T-helper 1 cell (primary cell): ENCODE results near the gene EIF4E2.

ENCODE experiments used
- DNase-seq, 5 donors: peaks; one replicate each; pipeline ENCODE4 v3.0.0-alpha.2; 2012 to 2020

Gene EIF4E2

GRCh38 chr2:232603283-232603682 is 52.8 kb downstream of the EIF4E2 start:
- DNase-seq = no peak

- DNase-seq = no peak
These were observed 54.0 kb downstream of the EIF4E2 start for GRCh38 chr2:232604535-232604934.

GRCh38 chr2:232607011-232607410 is 56.5 kb downstream of the EIF4E2 start:
- DNase-seq = no peak

GRCh38 chr2:232609607-232610006 is 59.1 kb downstream of the EIF4E2 start:
- DNase-seq = no peak

- DNase-seq = no peak
These were observed 59.6 kb downstream of the EIF4E2 start for GRCh38 chr2:232610081-232610480.

DNA sequence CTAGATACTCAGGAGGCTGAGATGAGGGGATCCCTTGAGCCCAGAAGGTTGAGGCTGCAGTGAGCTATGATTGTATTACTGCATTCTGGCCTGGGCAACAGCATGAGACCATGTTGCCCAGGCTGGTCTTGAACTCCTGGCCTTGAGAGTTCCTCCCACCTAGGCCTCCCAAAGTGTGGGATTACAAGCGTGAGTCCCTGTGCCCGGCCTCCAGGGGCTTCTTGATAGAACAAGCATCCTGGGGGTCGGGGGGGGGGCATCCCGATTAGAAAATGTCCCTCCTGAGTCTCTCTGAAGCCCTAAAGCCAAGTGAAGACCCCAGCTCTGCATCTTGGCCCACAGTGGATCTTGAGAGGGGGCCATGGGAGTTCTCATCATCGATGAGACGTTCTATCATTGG is 60.6 kb downstream of the EIF4E2 start:
- no peak for DNase-seq

DNA sequence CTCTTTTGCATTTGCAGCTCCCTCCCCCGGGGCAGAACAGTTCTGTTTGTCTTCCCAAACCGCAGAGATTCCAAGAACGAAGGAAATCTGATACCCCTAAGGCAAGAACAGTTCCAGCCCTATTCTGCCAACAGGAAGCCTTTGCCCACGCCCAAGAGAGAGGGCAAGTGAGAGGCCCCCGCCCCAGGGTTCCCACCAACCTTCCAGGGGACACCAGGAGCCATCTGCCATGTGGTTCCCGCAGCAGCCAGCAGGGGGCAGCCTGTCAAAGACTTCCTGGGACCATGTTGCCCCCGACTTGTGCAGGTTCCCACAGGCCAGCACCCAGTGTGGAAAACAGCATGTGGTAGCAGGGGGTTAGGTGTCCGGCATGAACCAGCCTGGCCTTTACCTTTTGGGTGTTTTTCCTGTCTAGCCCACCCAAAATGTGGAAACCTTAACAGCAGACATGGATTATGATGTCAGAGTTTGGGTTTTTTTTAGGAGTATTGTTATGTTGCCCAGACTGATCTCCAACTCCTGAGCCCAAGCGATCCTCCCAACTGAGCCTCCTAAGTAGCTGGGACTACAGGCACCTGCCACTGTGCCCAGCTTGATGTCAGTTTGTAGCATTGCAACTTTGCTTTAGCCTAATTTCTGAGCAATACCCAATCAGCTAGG is 61.2 kb downstream of the EIF4E2 start:
- peak; percentile 33 to 65 (median 43) for DNase-seq

DNA sequence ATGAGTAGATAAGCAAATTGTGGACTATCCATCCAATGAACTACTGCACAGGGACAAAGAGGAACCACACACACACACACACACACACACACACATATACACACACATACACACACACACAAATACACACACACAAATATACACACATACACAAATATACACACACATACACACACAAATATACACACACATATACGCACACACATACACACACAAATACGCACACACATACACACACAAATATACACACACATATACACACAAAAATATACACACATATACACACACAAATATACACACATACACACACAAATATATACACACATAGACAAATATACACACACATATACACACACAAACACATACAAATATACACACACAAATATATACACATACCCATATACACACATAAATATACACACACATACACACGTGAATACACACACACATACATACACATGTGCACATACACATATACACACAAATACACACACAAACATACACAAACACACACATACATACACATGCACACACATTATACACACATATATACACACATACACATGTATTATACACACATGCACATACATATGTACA is 63.1 kb downstream of the EIF4E2 start:
- DNase-seq = no peak

- no peak for DNase-seq
These were observed 64.8 kb downstream of the EIF4E2 start for GRCh38 chr2:232615339-232615738.
